ENCODE measurements around the gene ROPN1L.

DNA sequence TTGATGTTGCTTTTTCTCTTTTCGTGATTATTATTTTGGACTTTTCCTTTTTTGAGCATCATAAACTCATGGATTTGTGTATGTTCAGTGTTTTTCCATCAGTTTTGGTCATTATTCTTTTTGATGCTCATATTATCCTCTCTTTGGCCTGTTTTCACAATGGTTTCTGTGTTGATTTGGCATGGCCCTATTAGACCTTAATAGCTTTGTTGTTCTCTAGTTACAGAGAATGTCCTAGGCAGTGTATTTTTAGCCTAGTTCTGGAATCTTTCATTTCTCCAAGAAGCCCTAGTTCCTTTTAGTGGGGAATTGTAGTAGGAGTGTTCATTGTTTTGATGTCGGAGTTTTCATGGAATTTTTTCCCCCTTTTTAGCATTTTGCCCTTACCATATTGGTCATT lies 41.3 kb upstream of the ROPN1L start:
- TF ChIP-seq POLR2A (IDR thresholded peaks at IDR 0.05): no peak
- TF ChIP-seq, protein P1, sequence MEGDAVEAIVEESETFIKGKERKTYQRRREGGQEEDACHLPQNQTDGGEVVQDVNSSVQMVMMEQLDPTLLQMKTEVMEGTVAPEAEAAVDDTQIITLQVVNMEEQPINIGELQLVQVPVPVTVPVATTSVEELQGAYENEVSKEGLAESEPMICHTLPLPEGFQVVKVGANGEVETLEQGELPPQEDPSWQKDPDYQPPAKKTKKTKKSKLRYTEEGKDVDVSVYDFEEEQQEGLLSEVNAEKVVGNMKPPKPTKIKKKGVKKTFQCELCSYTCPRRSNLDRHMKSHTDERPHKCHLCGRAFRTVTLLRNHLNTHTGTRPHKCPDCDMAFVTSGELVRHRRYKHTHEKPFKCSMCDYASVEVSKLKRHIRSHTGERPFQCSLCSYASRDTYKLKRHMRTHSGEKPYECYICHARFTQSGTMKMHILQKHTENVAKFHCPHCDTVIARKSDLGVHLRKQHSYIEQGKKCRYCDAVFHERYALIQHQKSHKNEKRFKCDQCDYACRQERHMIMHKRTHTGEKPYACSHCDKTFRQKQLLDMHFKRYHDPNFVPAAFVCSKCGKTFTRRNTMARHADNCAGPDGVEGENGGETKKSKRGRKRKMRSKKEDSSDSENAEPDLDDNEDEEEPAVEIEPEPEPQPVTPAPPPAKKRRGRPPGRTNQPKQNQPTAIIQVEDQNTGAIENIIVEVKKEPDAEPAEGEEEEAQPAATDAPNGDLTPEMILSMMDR (IDR thresholded peaks at IDR 0.05): no peak

All from body of pancreas (tissue), 4 donors.